AG10803 (cell line): ENCODE measurements around the gene GDPD3.
A peak's percentile ranks its signal among the peaks of the same experiment; 100 is the strongest.

Experiments used
- DNase-seq: peaks from one replicate; pipeline ENCODE4 v3.0.0; 2010; ENCODE audit warnings: low read depth
- H3K4me3 ChIP-seq: 2 replicates; pipeline ENCODE4 v1.5.1; 2011; ENCODE audit warnings: mild to moderate bottlenecking, low read length, control low read depth
- CTCF ChIP-seq: conservative IDR thresholded peaks from 2 replicates; pipeline ENCODE4 v1.5.1; 2011; ENCODE audit warnings: mild to moderate bottlenecking, low read length, control low read depth, inconsistent platforms

GDPD3 gene

GRCh38 chr16:30075503-30076275 lies 37.6 kb downstream of the GDPD3 start, which contains the start of gene PPP4C:
Gene PPP4C (plus strand): TSS chr16:30075994. CDS start chr16:30076378, 384 bp downstream.
- DNase-seq, result peak; percentile 86

GRCh38 chr16:30070490-30070889 lies 42.8 kb downstream of the GDPD3 start:
- TF ChIP-seq CTCF, result no peak
- no peak for DNase-seq
- H3K4me3 ChIP-seq, result peak overlapping the region; percentile 41; the same call in 1 of the 2 replicates

More at GRCh38 chr16:30075503-30076275, 37.6 kb downstream of the GDPD3 start, which contains the start of gene PPP4C:
- peak within 1 kb of the TSS; percentile 95 for H3K4me3 ChIP-seq
- TF ChIP-seq CTCF, result no peak

GRCh38 chr16:30069611-30070462 lies 43.5 kb downstream of the GDPD3 start:
- DNase-seq, result no peak
- TF ChIP-seq CTCF, result no peak
- H3K4me3 ChIP-seq, result peak overlapping the region; percentile 41

GRCh38 chr16:30068750-30069610 lies 44.4 kb downstream of the GDPD3 start:
- TF ChIP-seq CTCF, result peak; percentile 58
- H3K4me3 ChIP-seq, result peak overlapping the region; percentile 41

GRCh38 chr16:30068333-30068732 lies 45.0 kb downstream of the GDPD3 start:
- DNase-seq, result no peak
- peak overlapping the region; percentile 31 for H3K4me3 ChIP-seq
- no peak for TF ChIP-seq CTCF

More at GRCh38 chr16:30068750-30069610, 44.4 kb downstream of the GDPD3 start:
- no peak for DNase-seq

- H3K4me3 ChIP-seq, result peak overlapping the region; percentile 97
- TF ChIP-seq CTCF, result no peak
- no peak for DNase-seq
Measured at GRCh38 chr16:30067584-30067916, 45.8 kb downstream of the GDPD3 start.
